Vagina (tissue), 2 donors: ENCODE results near the gene PAPPA.

Experiments used
- POLR2A ChIP-seq, 2 donors: fragments of 450-650 bp; IDR thresholded peaks; one replicate each; pipeline ENCODE4 v1.6.1; 2017; ENCODE audit warnings: antibody characterized with exemption in 2 of 2, mild to moderate bottlenecking in 2 of 2, moderate library complexity in 2 of 2
- TF ChIP-seq, protein P1 (sequence below), 3 experiments: fragments of 450-650 bp in 2 of 3; fragments of 200-600 bp in 1 of 3; sonication (generic) in 1 of 3; IDR thresholded peaks; one replicate each; pipeline ENCODE4 v1.5.1; 2017 to 2019; ENCODE audit warnings: antibody characterized with exemption in 3 of 3, mild to moderate bottlenecking in 2 of 3, moderate library complexity in 2 of 3

DNA sequence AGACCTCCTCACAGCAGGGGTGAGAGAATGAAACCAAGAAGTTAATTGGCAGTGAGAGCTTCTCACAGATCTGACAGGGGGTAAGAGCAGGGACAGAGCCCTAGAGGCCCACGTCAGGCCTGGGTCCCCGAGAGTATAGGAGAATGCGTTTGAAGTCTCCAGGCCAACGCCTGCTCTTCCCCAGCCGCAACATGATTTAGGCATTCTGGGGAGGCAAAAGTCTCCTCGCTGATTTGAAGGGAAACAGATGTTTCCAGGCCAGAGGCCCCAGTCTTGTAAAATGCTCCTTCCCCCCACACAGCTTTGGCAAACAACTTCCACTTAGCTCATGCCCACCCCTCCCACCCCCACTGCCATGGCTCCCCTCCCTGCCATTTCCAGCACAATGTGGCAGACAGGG, 294.3 kb downstream of the PAPPA start:
- TF ChIP-seq, protein P1, sequence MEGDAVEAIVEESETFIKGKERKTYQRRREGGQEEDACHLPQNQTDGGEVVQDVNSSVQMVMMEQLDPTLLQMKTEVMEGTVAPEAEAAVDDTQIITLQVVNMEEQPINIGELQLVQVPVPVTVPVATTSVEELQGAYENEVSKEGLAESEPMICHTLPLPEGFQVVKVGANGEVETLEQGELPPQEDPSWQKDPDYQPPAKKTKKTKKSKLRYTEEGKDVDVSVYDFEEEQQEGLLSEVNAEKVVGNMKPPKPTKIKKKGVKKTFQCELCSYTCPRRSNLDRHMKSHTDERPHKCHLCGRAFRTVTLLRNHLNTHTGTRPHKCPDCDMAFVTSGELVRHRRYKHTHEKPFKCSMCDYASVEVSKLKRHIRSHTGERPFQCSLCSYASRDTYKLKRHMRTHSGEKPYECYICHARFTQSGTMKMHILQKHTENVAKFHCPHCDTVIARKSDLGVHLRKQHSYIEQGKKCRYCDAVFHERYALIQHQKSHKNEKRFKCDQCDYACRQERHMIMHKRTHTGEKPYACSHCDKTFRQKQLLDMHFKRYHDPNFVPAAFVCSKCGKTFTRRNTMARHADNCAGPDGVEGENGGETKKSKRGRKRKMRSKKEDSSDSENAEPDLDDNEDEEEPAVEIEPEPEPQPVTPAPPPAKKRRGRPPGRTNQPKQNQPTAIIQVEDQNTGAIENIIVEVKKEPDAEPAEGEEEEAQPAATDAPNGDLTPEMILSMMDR (IDR thresholded peaks at IDR 0.05): no peak
- TF ChIP-seq POLR2A (IDR thresholded peaks at IDR 0.05): no peak
